SK-N-MC (cell line): ENCODE measurements around the gene MANBA.
"Not testable (repeated sequence)": the region's sequence is repeated elsewhere in the genome, so short reads cannot be mapped to it uniquely, and the experiment has no call there.

ENCODE experiments used
- EZH2 ChIP-seq: fragments of 200-600 bp; sonication (generic); IDR thresholded peaks from one replicate; pipeline ENCODE4 v1.6.1; 2017; ENCODE audit warnings: antibody characterized with exemption
- POLR2AphosphoS5 ChIP-seq: IDR thresholded peaks from 2 replicates; pipeline ENCODE4 v1.6.1; 2012; ENCODE audit warnings: mild to moderate bottlenecking, low read depth, low read length, borderline replicate concordance

- not testable (repeated sequence) for TF ChIP-seq EZH2, POLR2AphosphoS5
These were observed 22.0 kb downstream of the MANBA start for GRCh38 chr4:102738802-102739201.
